Measurements from ENCODE around the gene TNNI2. TPM values are rescaled to one million over a fixed set of nuclear protein-coding genes. Genes with fewer than 3 reads are reported as not detected.

The TNNI2 gene
- total RNA-seq, 1 donor from 2014 or later: 322 TPM

GRCh38 chr11:1834779-1835670 lies 3.8 kb upstream of the TNNI2 start, which contains the start of gene SYT8:
SYT8 (plus strand) TSS chr11:1834990; CDS start chr11:1835106, 116 bp downstream.
- no peak for DNase-seq

GRCh38 chr11:1835671-1836010 lies 3.1 kb upstream of the TNNI2 start:
- DNase-seq: no peak

DNA sequence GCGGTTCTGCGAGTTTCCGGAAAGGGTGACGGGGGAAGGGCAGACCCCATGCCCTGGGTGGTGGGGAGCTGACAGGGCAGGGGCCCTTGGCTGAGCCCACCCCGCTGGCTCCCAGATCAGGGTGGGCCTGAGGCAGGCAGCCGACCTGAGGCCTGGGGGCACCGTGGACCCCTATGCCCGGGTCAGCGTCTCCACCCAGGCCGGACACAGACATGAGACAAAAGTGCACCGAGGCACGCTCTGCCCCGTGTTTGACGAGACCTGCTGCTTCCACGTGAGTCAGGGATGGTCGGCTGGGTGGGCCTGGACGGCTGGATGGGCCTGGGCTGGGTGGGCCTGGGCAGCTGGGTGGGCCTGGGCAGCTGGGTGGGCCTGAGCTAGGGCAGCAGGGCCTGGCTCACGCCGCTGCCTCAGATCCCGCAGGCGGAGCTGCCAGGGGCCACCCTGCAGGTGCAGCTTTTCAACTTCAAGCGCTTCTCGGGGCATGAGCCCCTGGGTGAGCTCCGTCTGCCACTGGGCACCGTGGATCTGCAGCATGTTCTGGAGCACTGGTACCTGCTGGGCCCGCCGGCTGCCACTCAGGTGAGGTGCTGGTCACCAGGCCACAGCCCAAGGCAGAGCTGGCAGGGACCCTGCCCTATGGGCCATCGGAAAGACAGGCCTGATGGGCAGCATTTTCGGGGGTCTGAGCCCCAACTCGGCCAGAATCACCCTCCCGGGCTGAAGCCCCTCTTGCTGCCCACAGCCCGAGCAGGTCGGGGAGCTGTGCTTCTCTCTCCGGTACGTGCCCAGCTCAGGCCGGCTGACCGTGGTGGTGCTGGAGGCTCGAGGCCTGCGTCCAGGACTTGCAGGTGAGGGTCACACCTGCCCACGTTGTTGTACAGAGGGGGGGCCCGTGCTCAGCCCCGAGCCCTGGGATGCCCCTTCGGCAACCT lies 2.5 kb upstream of the TNNI2 start:
- no peak for DNase-seq

- DNase-seq: peak; percentile 82
Measured at GRCh38 chr11:1837171-1838076, 1.4 kb upstream of the TNNI2 start.

GRCh38 chr11:1838077-1838425 lies 730 bp upstream of the TNNI2 start:
- DNase-seq: no peak

- no peak for DNase-seq
Measured at GRCh38 chr11:1839204-1839923, 583 bp downstream of the TNNI2 start.

- DNase-seq: no peak
Measured at GRCh38 chr11:1839924-1840779, 1.4 kb downstream of the TNNI2 start.

- DNase-seq: no peak
Measured at GRCh38 chr11:1840780-1841480, 2.1 kb downstream of the TNNI2 start.

GRCh38 chr11:1841511-1842148 lies 2.8 kb downstream of the TNNI2 start:
- no peak for DNase-seq

DNA sequence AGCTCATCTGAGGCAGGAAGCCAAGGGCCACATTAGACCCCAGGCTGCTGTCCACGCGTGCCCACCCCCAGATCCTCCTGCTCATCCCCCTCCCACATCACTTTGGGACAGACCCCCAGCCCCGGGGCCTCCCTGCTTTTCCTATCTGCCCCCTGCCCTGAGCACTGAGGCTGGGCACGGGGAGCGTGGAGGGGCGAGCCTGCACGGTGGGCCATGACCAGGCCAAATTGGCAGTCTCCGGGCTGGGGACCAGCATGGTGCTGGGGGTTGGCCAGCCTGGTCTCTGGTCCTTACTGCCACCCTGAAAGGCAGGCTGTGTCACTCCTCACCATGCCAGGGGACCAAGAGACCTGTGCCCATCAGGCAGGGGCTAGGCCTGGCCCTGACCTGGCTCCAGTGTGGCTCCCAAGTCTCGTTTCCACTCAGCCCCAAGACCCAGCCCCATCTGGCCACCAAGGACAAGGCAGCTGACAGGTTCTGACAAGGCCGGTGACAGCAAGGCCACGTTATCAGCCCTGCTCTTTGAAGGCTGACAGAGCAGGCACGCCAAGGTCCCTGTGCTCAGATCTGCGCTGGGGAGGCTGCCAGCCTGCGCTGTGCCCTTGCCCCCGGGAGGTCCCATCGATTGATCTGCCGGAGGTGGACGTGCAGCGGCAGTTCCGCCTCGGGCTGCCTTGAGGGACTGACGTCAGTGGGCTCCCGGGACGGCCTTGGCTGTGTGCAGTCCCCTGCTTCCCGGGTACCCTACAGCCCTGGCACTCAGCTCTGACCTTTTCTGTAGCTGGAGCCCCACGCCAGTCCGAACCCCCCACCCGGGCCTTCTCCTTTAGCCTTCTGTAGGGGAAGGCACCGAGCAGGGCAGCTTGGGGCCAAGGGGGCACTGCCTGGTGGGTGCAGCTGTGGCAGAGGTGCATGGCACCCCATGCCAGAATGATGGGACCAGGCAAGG lies 3.6 kb downstream of the TNNI2 start:
- no peak for DNase-seq

GRCh38 chr11:1843098-1843473 lies 4.3 kb downstream of the TNNI2 start:
- DNase-seq: no peak

DNA sequence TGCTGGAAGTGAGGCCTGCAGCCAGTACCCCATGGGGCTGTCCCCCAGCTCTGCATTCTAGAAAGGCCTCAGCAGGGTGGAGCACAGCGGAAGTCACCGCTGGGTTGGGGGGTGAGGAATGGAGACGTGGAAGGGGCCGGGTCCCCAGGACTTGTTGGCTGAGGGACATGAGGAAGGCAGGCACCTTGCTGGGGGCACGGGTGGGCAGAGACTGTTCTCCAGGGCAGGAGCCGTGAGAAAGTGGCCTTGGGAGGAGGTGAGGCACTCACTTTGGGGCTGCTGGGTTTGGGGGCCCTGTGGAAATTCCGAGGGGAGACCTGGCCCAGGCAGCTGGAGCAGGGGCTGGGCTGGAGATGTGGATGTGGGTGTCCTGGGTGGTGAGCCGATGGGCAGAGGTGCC lies 5.0 kb downstream of the TNNI2 start:
- DNase-seq: no peak

DNA sequence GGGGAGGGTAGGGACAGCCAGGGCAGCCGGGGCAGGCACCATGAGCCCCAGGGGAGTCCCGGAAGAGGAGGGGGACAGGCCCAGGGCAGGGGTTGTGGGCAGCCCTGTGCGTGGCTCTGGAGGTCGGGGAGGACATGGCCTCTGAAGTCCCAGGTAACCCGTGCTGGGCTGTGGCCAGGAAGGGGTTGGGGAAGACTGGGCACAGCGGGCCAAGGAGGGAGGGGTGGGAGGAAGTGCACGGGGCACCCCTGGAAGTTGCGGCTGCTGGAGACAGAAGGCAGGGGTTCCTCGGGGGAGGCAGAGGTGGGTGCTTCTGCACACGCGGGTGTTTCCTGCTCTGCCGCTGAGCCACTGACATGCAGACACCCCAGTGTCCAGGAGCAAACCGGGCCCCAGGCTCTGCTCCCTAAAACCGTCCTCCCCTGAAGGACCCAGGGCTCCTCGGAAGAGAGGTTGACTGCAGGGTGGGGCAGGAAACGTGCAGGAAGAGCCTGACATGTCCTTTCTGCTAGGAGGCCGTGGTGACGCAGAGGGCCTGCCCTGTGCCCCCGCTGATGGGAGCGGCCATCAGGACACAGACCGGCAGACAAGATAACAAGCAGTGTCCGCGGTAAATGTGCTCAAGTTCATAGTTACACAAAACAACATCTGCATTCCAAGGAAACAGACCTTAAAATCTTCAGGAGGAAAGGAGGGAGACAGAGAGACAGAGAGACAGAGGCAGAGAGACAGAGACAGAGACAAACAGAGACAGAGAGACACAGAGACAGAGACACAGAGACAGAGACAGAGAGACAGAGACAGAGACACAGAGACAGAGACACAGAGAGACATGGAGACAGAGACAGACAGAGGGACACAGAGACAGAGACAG lies 5.7 kb downstream of the TNNI2 start:
- no peak for DNase-seq

GRCh38 chr11:1845095-1845429 lies 6.3 kb downstream of the TNNI2 start:
- DNase-seq: no peak

GRCh38 chr11:1845561-1846452 lies 7.0 kb downstream of the TNNI2 start:
- no peak for DNase-seq

DNA sequence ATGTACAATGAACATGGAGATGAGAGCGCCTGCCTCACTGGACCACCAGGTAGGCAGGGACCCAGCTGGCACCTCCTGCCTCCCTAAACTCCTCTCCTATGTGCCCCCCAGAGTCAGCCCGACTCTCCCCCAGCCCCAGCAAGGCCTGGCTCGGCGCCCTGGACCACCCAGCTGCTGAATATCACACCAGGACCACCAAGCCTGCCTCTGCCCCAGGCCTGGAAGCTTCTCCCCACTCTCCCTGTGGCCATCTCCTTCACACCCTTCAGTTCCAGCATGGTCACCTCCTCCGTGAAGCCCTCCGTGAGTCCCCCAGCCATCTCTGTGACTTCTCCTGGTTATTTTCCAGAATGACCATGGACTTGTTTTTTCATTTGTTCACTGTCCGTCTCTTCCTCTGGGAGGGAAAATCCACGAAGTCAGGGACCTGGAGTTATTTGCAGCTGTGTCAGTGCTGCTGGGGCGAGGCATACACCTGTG lies 7.7 kb downstream of the TNNI2 start:
- no peak for DNase-seq

All from skin of body (tissue), 2 donors.